CD4-positive, alpha-beta T cell treated with Interleukin-15 for 4 hours (primary cell): ENCODE measurements around the gene LARP1.

ENCODE experiments used
- DNase-seq: peaks from one replicate; pipeline ENCODE4 v3.0.0-alpha.2; 2020; ENCODE audit warnings: low spot score

The LARP1 gene

GRCh38 chr5:154762261-154762660, 7.1 kb downstream of the LARP1 start:
- no peak for DNase-seq

GRCh38 chr5:154762700-154763099, 7.5 kb downstream of the LARP1 start:
- no peak for DNase-seq

- no peak for DNase-seq
These were observed 9.8 kb downstream of the LARP1 start for GRCh38 chr5:154764967-154765366.

GRCh38 chr5:154765396-154765925, 10.3 kb downstream of the LARP1 start:
- no peak for DNase-seq

- DNase-seq = no peak
These were observed 11.5 kb downstream of the LARP1 start for GRCh38 chr5:154766558-154767281.

GRCh38 chr5:154767576-154767975, 12.4 kb downstream of the LARP1 start:
- DNase-seq = no peak

- no peak for DNase-seq
These were observed 13.0 kb downstream of the LARP1 start for GRCh38 chr5:154768207-154768606.

GRCh38 chr5:154770111-154770510, 14.9 kb downstream of the LARP1 start:
- DNase-seq = no peak

GRCh38 chr5:154771383-154771901, 16.3 kb downstream of the LARP1 start:
- DNase-seq = no peak

GRCh38 chr5:154773326-154773725, 18.1 kb downstream of the LARP1 start:
- no peak for DNase-seq

- DNase-seq = no peak
These were observed 21.0 kb downstream of the LARP1 start for GRCh38 chr5:154776167-154776566.

- no peak for DNase-seq
These were observed 23.4 kb downstream of the LARP1 start for GRCh38 chr5:154778534-154778933.

GRCh38 chr5:154779105-154779504, 23.9 kb downstream of the LARP1 start:
- DNase-seq = no peak

- no peak for DNase-seq
These were observed 25.0 kb downstream of the LARP1 start for GRCh38 chr5:154780128-154780527.

- no peak for DNase-seq
These were observed 27.1 kb downstream of the LARP1 start for GRCh38 chr5:154782326-154782725.

- no peak for DNase-seq
These were observed 27.8 kb downstream of the LARP1 start for GRCh38 chr5:154782812-154783592.

GRCh38 chr5:154783774-154784460, 28.7 kb downstream of the LARP1 start:
- no peak for DNase-seq

- no peak for DNase-seq
These were observed 29.7 kb downstream of the LARP1 start for GRCh38 chr5:154784856-154785255.

- DNase-seq = no peak
These were observed 31.2 kb downstream of the LARP1 start for GRCh38 chr5:154786414-154786813.

- no peak for DNase-seq
These were observed 33.0 kb downstream of the LARP1 start for GRCh38 chr5:154788212-154788611.

GRCh38 chr5:154791535-154791934, 36.4 kb downstream of the LARP1 start:
- no peak for DNase-seq
